Transverse colon (tissue), 3 donors: ENCODE data around the gene XXYLT1.

Source experiments
- EP300 ChIP-seq: sonication (generic); formaldehyde crosslinking; IDR thresholded peaks from one replicate; pipeline ENCODE4 v1.6.1; 2017; ENCODE audit warnings: antibody characterized with exemption, low read depth
- POLR2A ChIP-seq: fragments of 450-650 bp; IDR thresholded peaks from one replicate; pipeline ENCODE4 v1.6.1; 2016; ENCODE audit warnings: antibody characterized with exemption, mild to moderate bottlenecking, moderate library complexity
- TF ChIP-seq, protein P1 (sequence below), 5 experiments: fragments of 200-600 bp in 3 of 5; fragments of 450-650 bp in 2 of 5; sonication (generic) in 3 of 5; IDR thresholded peaks; 1 replicate in 2 of 5; 2 replicates in 3 of 5; pipeline ENCODE4 v1.5.1; 2016 to 2017; ENCODE audit warnings: antibody characterized with exemption in 5 of 5, inconsistent platforms in 3 of 5, mild to moderate bottlenecking in 2 of 5, moderate library complexity in 1 of 5

DNA sequence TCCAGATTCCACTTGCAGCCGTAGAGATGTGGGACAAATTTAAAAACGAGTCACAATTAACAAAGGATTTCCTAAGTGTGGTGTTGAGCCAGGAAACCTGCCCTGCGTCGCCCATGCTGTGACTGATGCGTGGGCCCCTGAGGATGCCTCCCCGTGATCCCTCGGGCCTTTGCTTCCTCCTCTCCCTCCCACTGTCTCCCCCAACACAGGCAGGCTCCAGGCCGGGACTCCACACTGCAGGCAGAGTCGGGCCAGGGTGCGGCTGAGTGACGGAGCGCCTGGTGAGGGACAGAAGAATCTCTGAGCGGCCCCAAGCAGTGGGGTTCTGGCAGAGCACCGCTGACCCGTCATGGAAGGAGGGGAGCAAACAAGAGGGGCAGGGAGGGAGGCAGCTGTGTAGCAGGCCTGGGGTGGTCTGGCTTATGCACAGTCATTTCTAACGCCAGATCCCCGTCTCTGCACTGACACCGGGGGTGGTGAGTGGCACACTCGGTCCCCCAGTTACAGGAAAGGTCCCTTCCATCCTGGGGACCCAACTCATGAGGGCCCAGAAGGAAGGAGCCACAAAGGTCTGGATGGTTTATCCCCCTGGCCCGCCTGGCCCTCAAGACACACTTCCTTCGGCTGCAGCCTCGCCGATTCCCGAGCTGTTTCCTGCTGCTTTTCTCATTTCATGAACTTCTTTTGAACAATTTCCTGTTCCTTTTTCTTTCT is 91.0 kb downstream of the XXYLT1 start:
- TF ChIP-seq, protein P1, sequence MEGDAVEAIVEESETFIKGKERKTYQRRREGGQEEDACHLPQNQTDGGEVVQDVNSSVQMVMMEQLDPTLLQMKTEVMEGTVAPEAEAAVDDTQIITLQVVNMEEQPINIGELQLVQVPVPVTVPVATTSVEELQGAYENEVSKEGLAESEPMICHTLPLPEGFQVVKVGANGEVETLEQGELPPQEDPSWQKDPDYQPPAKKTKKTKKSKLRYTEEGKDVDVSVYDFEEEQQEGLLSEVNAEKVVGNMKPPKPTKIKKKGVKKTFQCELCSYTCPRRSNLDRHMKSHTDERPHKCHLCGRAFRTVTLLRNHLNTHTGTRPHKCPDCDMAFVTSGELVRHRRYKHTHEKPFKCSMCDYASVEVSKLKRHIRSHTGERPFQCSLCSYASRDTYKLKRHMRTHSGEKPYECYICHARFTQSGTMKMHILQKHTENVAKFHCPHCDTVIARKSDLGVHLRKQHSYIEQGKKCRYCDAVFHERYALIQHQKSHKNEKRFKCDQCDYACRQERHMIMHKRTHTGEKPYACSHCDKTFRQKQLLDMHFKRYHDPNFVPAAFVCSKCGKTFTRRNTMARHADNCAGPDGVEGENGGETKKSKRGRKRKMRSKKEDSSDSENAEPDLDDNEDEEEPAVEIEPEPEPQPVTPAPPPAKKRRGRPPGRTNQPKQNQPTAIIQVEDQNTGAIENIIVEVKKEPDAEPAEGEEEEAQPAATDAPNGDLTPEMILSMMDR (IDR thresholded peaks at IDR 0.05): no peak
- TF ChIP-seq POLR2A (no peak), EP300 (no peak)
